H1 (cell line): ENCODE data around the gene ARPC4. TPM values are rescaled to one million over a fixed set of nuclear protein-coding genes. Genes with fewer than 3 reads are reported as not detected.

ENCODE experiments used
- CTCF ChIA-PET: fragments of 300-600 bp; sonication (Branson Sonifier 250); formaldehyde crosslinking; loops from one replicate; lab custom pipeline; 2021; ENCODE audit not compliant: partially characterized antibody; lab: Charles Lee
- POLR2A ChIA-PET: fragments of 300-600 bp; sonication (Branson Sonifier 250); formaldehyde crosslinking; loops from one replicate; lab custom pipeline; 2021; ENCODE audit warnings: inconsistent platforms; ENCODE audit not compliant: partially characterized antibody; lab: Charles Lee
- DNase-seq, 2 experiments: peaks; one replicate each; pipeline versions ENCODE4 v3.0.0 to v3.0.0-alpha.2; 2010 to 2022; ENCODE audit warnings: low spot score in 2 of 2, low read depth in 1 of 2, mixed read lengths in 1 of 2
- FAIRE-seq: peaks from 2 replicates; lab custom pipeline; 2011; peaks lifted over from hg19 to GRCh38; lab: Jason Lieb, UNC
- H2AFZ ChIP-seq: 2 replicates; pipeline ENCODE4 v1.8.1; 2012; ENCODE audit warnings: low read length, inconsistent platforms
- H2AK5ac ChIP-seq: 2 replicates; pipeline ENCODE4 v1.6.1; 2013; ENCODE audit warnings: low read depth, low read length
- H2BK120ac ChIP-seq: replicated peaks from 2 replicates; pipeline ENCODE3; 2013; ENCODE audit warnings: low read depth, low read length, inconsistent platforms
- H2BK12ac ChIP-seq: 2 replicates; pipeline ENCODE4 v1.6.1; 2013; ENCODE audit warnings: low read depth, low read length
- H2BK15ac ChIP-seq: 2 replicates; pipeline ENCODE4 v1.6.1; 2013; ENCODE audit warnings: low read length
- H2BK20ac ChIP-seq: 2 replicates; pipeline ENCODE4 v1.6.1; 2013; ENCODE audit warnings: low read length
- H2BK5ac ChIP-seq: 2 replicates; pipeline ENCODE4 v1.6.1; 2013; ENCODE audit warnings: low read depth, low read length
- H3K14ac ChIP-seq: 2 replicates; pipeline ENCODE4 v1.6.1; 2013; ENCODE audit warnings: inconsistent platforms; ENCODE audit not compliant: insufficient read length
- H3K18ac ChIP-seq: 2 replicates; pipeline ENCODE4 v1.6.1; 2013; ENCODE audit warnings: low read length; ENCODE audit errors: extremely low read depth
- H3K23ac ChIP-seq: 2 replicates; pipeline ENCODE4 v1.6.1; 2013; ENCODE audit warnings: inconsistent platforms; ENCODE audit not compliant: insufficient read length
- H3K23me2 ChIP-seq: 2 replicates; pipeline ENCODE4 v1.6.1; 2013; ENCODE audit warnings: low read depth, low read length
- H3K27ac ChIP-seq: 2 replicates; pipeline ENCODE4 v1.6.1; 2011; ENCODE audit warnings: low read depth, low read length, inconsistent platforms
- H3K27me3 ChIP-seq, 4 experiments: replicated peaks in 1 of 4; 1 replicate in 1 of 4; 2 replicates in 3 of 4; pipeline versions ENCODE4 v1.6.1 to v1.8.1; 2011 to 2013; ENCODE audit warnings: low read length in 3 of 4, mild to moderate bottlenecking in 3 of 4, inconsistent platforms in 2 of 4, mixed read lengths in 2 of 4, moderate library complexity in 1 of 4; ENCODE audit not compliant: control insufficient read depth in 3 of 4, insufficient read depth in 3 of 4; ENCODE audit errors: extremely low read depth in 1 of 4
- H3K36me3 ChIP-seq, 4 experiments: 2 replicates each; pipeline versions ENCODE4 v1.6.1 to v1.8.1; 2011 to 2013; ENCODE audit warnings: mild to moderate bottlenecking in 4 of 4, low read length in 3 of 4, moderate library complexity in 2 of 4, control low read depth in 1 of 4, inconsistent platforms in 1 of 4; ENCODE audit not compliant: insufficient read depth in 4 of 4, control insufficient read depth in 2 of 4
- H3K4ac ChIP-seq: replicated peaks from 2 replicates; pipeline ENCODE3; 2013; ENCODE audit warnings: low read length, low read depth, mixed read lengths, inconsistent platforms; ENCODE audit not compliant: insufficient read length
- H3K4me1 ChIP-seq, 4 experiments: replicated peaks in 1 of 4; 1 replicate in 1 of 4; 2 replicates in 3 of 4; pipeline versions ENCODE4 v1.6.1 to v1.8.1; 2011 to 2013; ENCODE audit warnings: low read length in 3 of 4, inconsistent platforms in 2 of 4, mixed read lengths in 1 of 4; ENCODE audit not compliant: insufficient read depth in 4 of 4, control insufficient read depth in 3 of 4
- H3K4me2 ChIP-seq, 2 experiments: 2 replicates each; pipeline versions ENCODE4 v1.6.1 to v1.8.1; 2011 to 2013; ENCODE audit warnings: low read depth in 2 of 2, low read length in 2 of 2, control low read depth in 1 of 2, inconsistent platforms in 1 of 2, mild to moderate bottlenecking in 1 of 2; ENCODE audit not compliant: insufficient read depth in 1 of 2
- H3K4me3 ChIP-seq, 4 experiments: fragments of 200-600, 300-600 bp in 1 of 4; sonication (generic), shearing (Covaris generic), sonication (Bioruptor Twin) in 1 of 4; 2 replicates each; pipeline versions ENCODE4 v1.5.1 to v1.8.1; 2011 to 2016; ENCODE audit warnings: low read length in 4 of 4, low read depth in 3 of 4, control low read depth in 2 of 4, inconsistent platforms in 2 of 4, mild to moderate bottlenecking in 2 of 4, mixed read lengths in 1 of 4, moderate library complexity in 1 of 4; ENCODE audit not compliant: insufficient read depth in 2 of 4; ENCODE audit errors: extremely low read depth in 1 of 4
- H3K56ac ChIP-seq: replicated peaks from 2 replicates; pipeline ENCODE3; 2013; ENCODE audit warnings: low read depth, mild to moderate bottlenecking, mixed read lengths, low read length, inconsistent platforms; ENCODE audit not compliant: insufficient read length
- H3K79me1 ChIP-seq: 2 replicates; pipeline ENCODE4 v1.6.1; 2013; ENCODE audit warnings: low read depth, low read length, control low read depth
- H3K79me2 ChIP-seq, 2 experiments: 2 replicates each; pipeline versions ENCODE4 v1.6.1 to v1.8.1; 2012 to 2013; ENCODE audit warnings: low read length in 2 of 2, mild to moderate bottlenecking in 2 of 2, inconsistent platforms in 1 of 2; ENCODE audit not compliant: insufficient read depth in 2 of 2, control insufficient read depth in 1 of 2
- H3K9ac ChIP-seq, 4 experiments: replicated peaks in 1 of 4; 1 replicate in 1 of 4; 2 replicates in 3 of 4; pipeline versions ENCODE4 v1.6.1 to v1.8.1; 2011 to 2013; ENCODE audit warnings: low read depth in 3 of 4, low read length in 3 of 4, control low read depth in 2 of 4, mild to moderate bottlenecking in 2 of 4, moderate library complexity in 2 of 4, inconsistent platforms in 1 of 4; ENCODE audit errors: extremely low read depth in 1 of 4
- H3K9me3 ChIP-seq, 2 experiments: 2 replicates each; pipeline versions ENCODE4 v1.6.1 to v1.8.1; 2012 to 2013; ENCODE audit warnings: mild to moderate bottlenecking in 2 of 2, moderate library complexity in 2 of 2, control low read depth in 1 of 2, inconsistent platforms in 1 of 2, low read depth in 1 of 2, low read length in 1 of 2, mixed read lengths in 1 of 2; ENCODE audit not compliant: insufficient read depth in 2 of 2
- H4K20me1 ChIP-seq, 2 experiments: replicated peaks in 1 of 2; 2 replicates each; pipeline versions ENCODE3 to v1.8.1; 2011 to 2013; ENCODE audit warnings: inconsistent platforms in 2 of 2, low read length in 2 of 2, mild to moderate bottlenecking in 1 of 2; ENCODE audit not compliant: insufficient read depth in 2 of 2, control insufficient read depth in 1 of 2
- H4K5ac ChIP-seq: 2 replicates; pipeline ENCODE4 v1.6.1; 2013; ENCODE audit warnings: low read length, low read depth, mixed read lengths, inconsistent platforms; ENCODE audit not compliant: insufficient read length
- H4K8ac ChIP-seq: 2 replicates; pipeline ENCODE4 v1.8.0; 2013; ENCODE audit warnings: mild to moderate bottlenecking, moderate library complexity, low read length, inconsistent platforms; ENCODE audit not compliant: insufficient read depth; ENCODE audit errors: extremely low read depth
- H4K91ac ChIP-seq: replicated peaks from 2 replicates; pipeline ENCODE3; 2013; ENCODE audit warnings: low read length, mixed read lengths, inconsistent platforms; ENCODE audit not compliant: insufficient read length
- CBX8 ChIP-seq: fragments of 300-800, 300-1000 bp; sonication (generic); IDR thresholded peaks from 2 replicates; pipeline ENCODE4 v1.7.1; 2016; ENCODE audit warnings: low read depth, low read length, borderline replicate concordance
- CREB1 ChIP-seq: IDR thresholded peaks from 2 replicates; pipeline ENCODE4 v1.6.1; 2012; ENCODE audit warnings: inconsistent platforms
- EGR1 ChIP-seq: IDR thresholded peaks from 2 replicates; pipeline ENCODE4 v1.6.1; 2011; ENCODE audit warnings: low read depth, low read length, borderline replicate concordance
- KDM1A ChIP-seq: fragments of 200-600, 300-600 bp; sonication (generic); IDR thresholded peaks from 2 replicates; pipeline ENCODE4 v1.7.1; 2016; ENCODE audit warnings: mild to moderate bottlenecking, low read length, borderline replicate concordance
- RNF2 ChIP-seq: fragments of 200-900, 300-1000 bp; sonication (generic); IDR thresholded peaks from 2 replicates; pipeline ENCODE4 v1.7.1; 2016; ENCODE audit warnings: borderline replicate concordance, low read depth, mild to moderate bottlenecking, antibody characterized with exemption, low read length; ENCODE audit not compliant: poor library complexity, severe bottlenecking; ENCODE audit errors: missing control alignments
- YY1 ChIP-seq: IDR thresholded peaks from 2 replicates; pipeline ENCODE4 v1.6.1; 2011; ENCODE audit warnings: low read depth, mild to moderate bottlenecking, low read length
- WGBS, 2 experiments: shearing (Covaris generic) in 1 of 2; methylation state at CpG; one replicate each; pipeline versions ENCODE4 v1.1.6 to v1.1.7; 2013 to 2015; ENCODE audit warnings: low lambda C conversion rate in 2 of 2, mixed read lengths in 2 of 2, inconsistent platforms in 1 of 2, low coverage in 1 of 2, missing lambda C conversion rate in 1 of 2; ENCODE audit not compliant: insufficient replicate concordance in 2 of 2, insufficient coverage in 1 of 2, insufficient read length in 1 of 2; ENCODE audit errors: extremely low coverage in 1 of 2, missing lambda C conversion rate in 1 of 2; 5-methylcytosine and 5-hydroxymethylcytosine counted together
- polyA plus RNA-seq, 7 experiments: library from polyadenylated mRNA; depleted of rRNA in 3 of 7; stranded (reverse) in 5 of 7; unstranded in 2 of 7; fragments of >200 nt in 5 of 7; fragments of 200-250 nt in 2 of 7; gene quantifications; 1 replicate in 5 of 7; 2 replicates in 1 of 7; 4 replicates in 1 of 7; pipeline versions ENCODE4 v1.2.1 to v1.2.3, GENCODE V29; 2011 to 2013; ENCODE audit warnings: missing spikeins in 2 of 7, mixed read lengths in 2 of 7
- total RNA-seq: library from RNA; stranded (reverse); fragmentation: NEBNext Ultra II Directional; extraction: Animal tissue kit (Norgen Biotek cat#: 25700); gene quantifications from 2 replicates; pipeline ENCODE4 v1.2.1, GENCODE V29; 2021
- TF ChIP-seq, protein P1 (sequence below), 3 experiments: IDR thresholded peaks; 1 replicate in 2 of 3; 2 replicates in 1 of 3; pipeline versions ENCODE4 v1.5.1 to v1.6.1; 2011; ENCODE audit warnings: low read length in 3 of 3, mild to moderate bottlenecking in 3 of 3, inconsistent platforms in 2 of 3, low read depth in 1 of 3, moderate library complexity in 1 of 3; ENCODE audit not compliant: insufficient read depth in 1 of 3; ENCODE audit errors: control extremely low read depth in 1 of 3
- TF ChIP-seq, protein P2 (sequence below): IDR thresholded peaks from 2 replicates; pipeline ENCODE4 v1.6.1; 2012; ENCODE audit warnings: low read length, inconsistent platforms

Gene ARPC4
- total and polyA plus RNA-seq, 2 of the 8 experiments (the other 6 are each of a cell fraction or from before 2014, with no cell fraction given), result 138 to 154 TPM

DNA sequence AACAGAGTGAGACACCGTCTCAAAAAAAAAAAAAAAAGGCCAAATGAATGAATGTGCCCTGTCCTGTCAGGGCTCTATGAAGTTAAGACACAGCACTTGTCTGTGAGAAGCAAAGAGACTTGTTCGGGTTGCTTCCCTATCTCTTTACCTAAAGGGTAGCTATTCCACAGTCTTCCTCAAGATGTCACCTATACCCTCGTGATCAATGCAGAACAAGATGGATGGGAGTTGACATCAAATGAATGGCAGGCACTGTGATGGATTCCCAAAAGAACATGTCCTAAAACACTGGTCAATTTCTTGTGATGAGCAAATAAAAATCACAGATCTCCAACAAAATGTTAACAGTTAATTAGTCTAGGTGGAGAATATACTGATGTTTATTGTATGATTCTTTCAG lies 10.1 kb upstream of the ARPC4 start:
- no peak overlapping the region for H4K91ac ChIP-seq
- H3K14ac ChIP-seq, result no peak overlapping the region
- H3K9me3 ChIP-seq, result no peaks in the 10 kb centered on the region
- no peak overlapping the region for H3K4me2 ChIP-seq
- H3K79me2 ChIP-seq, result no peaks in the 10 kb centered on the region
- H3K23me2 ChIP-seq, result no peaks in the 10 kb centered on the region
- no peak overlapping the region for H2BK20ac ChIP-seq
- H3K27ac ChIP-seq, result no peak overlapping the region
- no peak overlapping the region for H3K18ac ChIP-seq
- CTCF ChIA-PET, result interaction anchor here (1.0 to 3.9 kb wide), 6 partner anchors 8 to 125 kb away, joined by 3 to 11 read pairs (median 5); no protein-coding TSS in a partner anchor
- WGBS, 2 experiments, result 52% methylated on average over 2 of the region's 3 CpGs; no CpG with 5 or more reads in 1 of the 2 experiments
- H3K36me3 ChIP-seq, result peaks cover 4 to 47% (median 27%) of the 10 kb centered on the region in 4 experiments
- H3K9ac ChIP-seq, result no peak overlapping the region
- H3K4ac ChIP-seq, result no peak overlapping the region
- no peak overlapping the region for H4K5ac ChIP-seq
- H3K23ac ChIP-seq, result no peak overlapping the region
- H4K8ac ChIP-seq, result no peak overlapping the region
- no peak for DNase-seq
- H2BK12ac ChIP-seq, result no peak overlapping the region
- H2BK15ac ChIP-seq, result no peak overlapping the region
- no peak overlapping the region for H2BK5ac ChIP-seq
- no peak for FAIRE-seq
- H3K79me1 ChIP-seq, result no peaks in the 10 kb centered on the region
- H3K4me1 ChIP-seq, result no peaks in the 10 kb centered on the region
- H3K27me3 ChIP-seq, result no peaks in the 10 kb centered on the region
- H3K4me3 ChIP-seq, result no peak overlapping the region
- no peak overlapping the region for H2AFZ ChIP-seq
- peaks cover 0 to 1% of the 10 kb centered on the region in 2 experiments for H4K20me1 ChIP-seq
- no peak overlapping the region for H2AK5ac ChIP-seq
- POLR2A ChIA-PET, result interaction anchor here (1.0 to 2.4 kb wide), 4 partner anchors 10 to 33 kb away, joined by 4 to 10 read pairs (median 6); partner anchors contain the start of genes ARPC4, OGG1 and TADA3
- H3K56ac ChIP-seq, result no peak overlapping the region
- no peak overlapping the region for H2BK120ac ChIP-seq
- TF ChIP-seq RNF2 (no peak), EGR1 (no peak), KDM1A (no peak), YY1 (no peak), CREB1 (no peak), CBX8 (no peak)
- TF ChIP-seq, protein P1, sequence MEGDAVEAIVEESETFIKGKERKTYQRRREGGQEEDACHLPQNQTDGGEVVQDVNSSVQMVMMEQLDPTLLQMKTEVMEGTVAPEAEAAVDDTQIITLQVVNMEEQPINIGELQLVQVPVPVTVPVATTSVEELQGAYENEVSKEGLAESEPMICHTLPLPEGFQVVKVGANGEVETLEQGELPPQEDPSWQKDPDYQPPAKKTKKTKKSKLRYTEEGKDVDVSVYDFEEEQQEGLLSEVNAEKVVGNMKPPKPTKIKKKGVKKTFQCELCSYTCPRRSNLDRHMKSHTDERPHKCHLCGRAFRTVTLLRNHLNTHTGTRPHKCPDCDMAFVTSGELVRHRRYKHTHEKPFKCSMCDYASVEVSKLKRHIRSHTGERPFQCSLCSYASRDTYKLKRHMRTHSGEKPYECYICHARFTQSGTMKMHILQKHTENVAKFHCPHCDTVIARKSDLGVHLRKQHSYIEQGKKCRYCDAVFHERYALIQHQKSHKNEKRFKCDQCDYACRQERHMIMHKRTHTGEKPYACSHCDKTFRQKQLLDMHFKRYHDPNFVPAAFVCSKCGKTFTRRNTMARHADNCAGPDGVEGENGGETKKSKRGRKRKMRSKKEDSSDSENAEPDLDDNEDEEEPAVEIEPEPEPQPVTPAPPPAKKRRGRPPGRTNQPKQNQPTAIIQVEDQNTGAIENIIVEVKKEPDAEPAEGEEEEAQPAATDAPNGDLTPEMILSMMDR (IDR thresholded peaks at IDR 0.05; ENCODE audit: control extremely low read depth in 1 of 3, insufficient read depth in 1 of 3, low read depth in 1 of 3, low read length in 3 of 3), result peak in 1 of 3 experiments; percentile 43; a peak in 2 of 4 replicates
- TF ChIP-seq, protein P2, sequence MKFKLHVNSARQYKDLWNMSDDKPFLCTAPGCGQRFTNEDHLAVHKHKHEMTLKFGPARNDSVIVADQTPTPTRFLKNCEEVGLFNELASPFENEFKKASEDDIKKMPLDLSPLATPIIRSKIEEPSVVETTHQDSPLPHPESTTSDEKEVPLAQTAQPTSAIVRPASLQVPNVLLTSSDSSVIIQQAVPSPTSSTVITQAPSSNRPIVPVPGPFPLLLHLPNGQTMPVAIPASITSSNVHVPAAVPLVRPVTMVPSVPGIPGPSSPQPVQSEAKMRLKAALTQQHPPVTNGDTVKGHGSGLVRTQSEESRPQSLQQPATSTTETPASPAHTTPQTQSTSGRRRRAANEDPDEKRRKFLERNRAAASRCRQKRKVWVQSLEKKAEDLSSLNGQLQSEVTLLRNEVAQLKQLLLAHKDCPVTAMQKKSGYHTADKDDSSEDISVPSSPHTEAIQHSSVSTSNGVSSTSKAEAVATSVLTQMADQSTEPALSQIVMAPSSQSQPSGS, result no peak
